Measurements from ENCODE around the gene TMEM164. TPM values are rescaled to one million over a fixed set of nuclear protein-coding genes. Genes with fewer than 3 reads are reported as not detected.

Gene TMEM164
- total and polyA plus RNA-seq, 10 of the 15 experiments (the other 5 are each of a cell fraction or from before 2014, with no cell fraction given), result 0.61 to 18.3 (median 7.0) TPM

MicroRNAs within 50 kb of the gene (microRNA counts, 767-probe panel; counts per million panel counts)
- microRNA hsa-miR-652-3p, result 1,973 counts per million, percentile 75 among the panel's probes with 10 or more counts

Small RNA genes within 50 kb of the gene (microRNA-seq; reads per million reads assigned to microRNA genes)
- gene MIR3978, result not detected
- 3,449 reads per million, percentile 93 among the genes with 10 or more reads in this experiment for gene MIR652

Small RNA genes within 50 kb of the gene (small RNA-seq; reads per million reads assigned to genes)
- gene MIR3978 (not detected), gene MIR652 (52.1 reads per million, percentile 98 among the genes with 10 or more reads in this experiment), gene SNORD96B (15.0 reads per million, percentile 97 among the genes with 10 or more reads in this experiment)

Measured in GM12878 (cell line).